GM23248 (cell line): ENCODE results near the gene MAML2. TPM values are rescaled to one million over a fixed set of nuclear protein-coding genes. Genes with fewer than 3 reads are reported as not detected.

Source experiments
- DNase-seq: peaks from one replicate; pipeline ENCODE4 v3.0.0-alpha.2; 2015
- H2AFZ ChIP-seq: fragments of 200-600 bp; sonication (generic); 2 replicates; pipeline ENCODE4 v1.6.1; 2016; ENCODE audit warnings: antibody characterized with exemption
- H3F3A ChIP-seq: fragments of 200-600 bp; sonication (generic); 2 replicates; pipeline ENCODE4 v1.6.1; 2016; ENCODE audit warnings: mild to moderate bottlenecking, antibody characterized with exemption, mixed run types; ENCODE audit not compliant: insufficient read depth
- H3K27ac ChIP-seq: fragments of 200-600 bp; sonication (generic); 2 replicates; pipeline ENCODE4 v1.5.1; 2016; ENCODE audit warnings: mild to moderate bottlenecking
- H3K27me3 ChIP-seq: fragments of 200-600 bp; sonication (generic); replicated peaks from 2 replicates; pipeline ENCODE4 v1.6.1; 2016; ENCODE audit warnings: mild to moderate bottlenecking; ENCODE audit not compliant: insufficient read depth
- H3K36me3 ChIP-seq: fragments of 200-600 bp; sonication (generic); 2 replicates; pipeline ENCODE4 v1.6.1; 2016; ENCODE audit warnings: low read depth, mild to moderate bottlenecking
- H3K4me1 ChIP-seq: fragments of 200-600 bp; sonication (generic); 2 replicates; pipeline ENCODE4 v1.6.1; 2016; ENCODE audit warnings: mild to moderate bottlenecking; ENCODE audit not compliant: insufficient read depth
- H3K4me2 ChIP-seq: fragments of 200-600 bp; sonication (generic); one replicate; pipeline ENCODE4 v1.6.1; 2016; ENCODE audit warnings: mild to moderate bottlenecking; ENCODE audit not compliant: unreplicated experiment
- H3K4me3 ChIP-seq: fragments of 200-600 bp; sonication (generic); 2 replicates; pipeline ENCODE4 v1.5.1; 2016; ENCODE audit warnings: mild to moderate bottlenecking
- H3K79me2 ChIP-seq: fragments of 200-600 bp; sonication (generic); 2 replicates; pipeline ENCODE4 v1.6.1; 2016; ENCODE audit warnings: mild to moderate bottlenecking; ENCODE audit not compliant: insufficient read depth
- H3K9ac ChIP-seq: fragments of 200-600 bp; sonication (generic); 2 replicates; pipeline ENCODE4 v1.6.1; 2016; ENCODE audit warnings: mild to moderate bottlenecking
- H3K9me2 ChIP-seq: fragments of 200-600 bp; sonication (generic); 2 replicates; pipeline ENCODE4 v1.6.1; 2016; ENCODE audit warnings: mixed run types, mild to moderate bottlenecking, moderate library complexity; ENCODE audit not compliant: insufficient read depth
- H3K9me3 ChIP-seq: fragments of 200-600 bp; sonication (generic); one replicate; pipeline ENCODE4 v1.6.1; 2017; ENCODE audit warnings: low read depth
- H4K20me1 ChIP-seq: fragments of 200-600 bp; sonication (generic); 2 replicates; pipeline ENCODE4 v1.6.0; 2016; ENCODE audit not compliant: insufficient read depth
- EZH2 ChIP-seq: fragments of 200-600 bp; sonication (generic); IDR thresholded peaks from 2 replicates; pipeline ENCODE4 v1.6.1; 2018; ENCODE audit warnings: antibody characterized with exemption, mild to moderate bottlenecking; ENCODE audit not compliant: insufficient read depth, poor library complexity, severe bottlenecking
- EZH2phosphoT487 ChIP-seq: fragments of 200-600 bp; sonication (generic); IDR thresholded peaks from 2 replicates; pipeline ENCODE4 v1.6.1; 2018; ENCODE audit warnings: antibody characterized with exemption, moderate library complexity, mild to moderate bottlenecking, low read depth; ENCODE audit not compliant: insufficient read depth
- WGBS, 2 experiments: methylation state at CpG; one replicate each; pipeline ENCODE4 v1.1.6; 2015 to 2017; ENCODE audit warnings: low lambda C conversion rate in 2 of 2, low coverage in 1 of 2; ENCODE audit errors: missing lambda C conversion rate in 2 of 2; 5-methylcytosine and 5-hydroxymethylcytosine counted together
- in situ Hi-C: fragments of 300-500 bp; cut with MboI; formaldehyde crosslinking; loops from 2 replicates; pipeline ENCODE4 v1.15.0; 2020
- polyA plus RNA-seq: library from polyadenylated mRNA; unstranded; fragments of >200 nt; fragmentation: Nextera tagmentation; extraction: Ambion mirVana; gene quantifications from 2 replicates; pipeline ENCODE4 v1.2.1, GENCODE V29; 2016
- total RNA-seq: library from RNA; depleted of rRNA; stranded (reverse); fragments of >200 nt; shearing (Covaris generic); gene quantifications from 2 replicates; pipeline ENCODE4 v1.2.3, GENCODE V29; 2014

MAML2 gene
- total and polyA plus RNA-seq, 2 experiments from 2014 or later: 7.4 to 23.7 TPM

GRCh38 chr11:96235751-96236150, 107.2 kb downstream of the MAML2 start:
- Histone ChIP-seq H3K27me3 (no peaks in the 10 kb centered on the region), H3K9me2 (no peaks in the 10 kb centered on the region), H3K4me2 (peak overlapping the region; percentile 11), H4K20me1 (no peaks in the 10 kb centered on the region), H3K9me3 (no peaks in the 10 kb centered on the region), H3K4me3 (no peak overlapping the region), H3K9ac (no peak overlapping the region), H3K79me2 (peaks cover 100% of the 10 kb centered on the region), H3K36me3 (no peaks in the 10 kb centered on the region), H3K4me1 (peaks cover 53% of the 10 kb centered on the region), H3K27ac (peak overlapping the region; percentile 29), H2AFZ (no peak overlapping the region), H3F3A (peaks cover 27% of the 10 kb centered on the region)
- peak; percentile 37 for DNase-seq
- TF ChIP-seq EZH2: no peak
- TF ChIP-seq EZH2phosphoT487: no peak
- in situ Hi-C loops: no loop called here
- 60 to 69% methylated on average over 4 of the region's 4 CpGs for whole genome bisulfite sequencing, 2 experiments

GRCh38 chr11:96234866-96235441, 108.0 kb downstream of the MAML2 start:
- peaks cover 57% of the 10 kb centered on the region for H3K4me1 ChIP-seq
- no peak overlapping the region for H3K9ac ChIP-seq
- TF ChIP-seq EZH2phosphoT487: no peak
- TF ChIP-seq EZH2: no peak
- H3K27me3 ChIP-seq: no peaks in the 10 kb centered on the region
- peak overlapping the region; percentile 29 for H3K27ac ChIP-seq
- H3K4me2 ChIP-seq: no peak overlapping the region
- DNase-seq: peak; percentile 37
- no peaks in the 10 kb centered on the region for H3K36me3 ChIP-seq
- H2AFZ ChIP-seq: no peak overlapping the region
- 12 to 21% methylated on average over 1 of the region's 1 CpG for WGBS, 2 experiments
- H3K79me2 ChIP-seq: peaks cover 100% of the 10 kb centered on the region
- no peaks in the 10 kb centered on the region for H3K9me3 ChIP-seq
- no peaks in the 10 kb centered on the region for H3K9me2 ChIP-seq
- in situ Hi-C loops: no loop called here
- H3F3A ChIP-seq: peaks cover 29% of the 10 kb centered on the region
- H4K20me1 ChIP-seq: no peaks in the 10 kb centered on the region
- H3K4me3 ChIP-seq: no peak overlapping the region

GRCh38 chr11:96232132-96232531, 110.9 kb downstream of the MAML2 start:
- Histone ChIP-seq H3K9ac (no peak overlapping the region), H3K9me3 (no peaks in the 10 kb centered on the region)
- TF ChIP-seq EZH2 (no peak), EZH2phosphoT487 (no peak)

GRCh38 chr11:96230686-96231085, 112.3 kb downstream of the MAML2 start:
- H3K79me2 ChIP-seq: peaks cover 100% of the 10 kb centered on the region
- H3K9me3 ChIP-seq: no peaks in the 10 kb centered on the region
- H2AFZ ChIP-seq: no peak overlapping the region
- peaks cover 60% of the 10 kb centered on the region for H3F3A ChIP-seq
- no peak overlapping the region for H3K9ac ChIP-seq
- no peak for TF ChIP-seq EZH2
- TF ChIP-seq EZH2phosphoT487: no peak
- peaks cover 62% of the 10 kb centered on the region for H3K4me1 ChIP-seq
- H3K27me3 ChIP-seq: no peaks in the 10 kb centered on the region
- H4K20me1 ChIP-seq: no peaks in the 10 kb centered on the region
- 91 to 92% methylated on average over 5 of the region's 5 CpGs for WGBS, 2 experiments
- in situ Hi-C loops: no loop called here
- no peak overlapping the region for H3K4me3 ChIP-seq
- no peaks in the 10 kb centered on the region for H3K36me3 ChIP-seq
- no peak overlapping the region for H3K27ac ChIP-seq
- H3K9me2 ChIP-seq: no peaks in the 10 kb centered on the region
- no peak for DNase-seq
- no peak overlapping the region for H3K4me2 ChIP-seq

More at GRCh38 chr11:96232132-96232531, 110.9 kb downstream of the MAML2 start:
- H3K9me2 ChIP-seq: no peaks in the 10 kb centered on the region
- peaks cover 59% of the 10 kb centered on the region for H3K4me1 ChIP-seq
- no peak for DNase-seq
- H3K79me2 ChIP-seq: peaks cover 100% of the 10 kb centered on the region
- H3K27ac ChIP-seq: no peak overlapping the region
- H3F3A ChIP-seq: peaks cover 47% of the 10 kb centered on the region
- no peak overlapping the region for H3K4me2 ChIP-seq
- 89 to 92% methylated on average over 6 of the region's 6 CpGs for WGBS, 2 experiments
- no peaks in the 10 kb centered on the region for H4K20me1 ChIP-seq
- no peak overlapping the region for H2AFZ ChIP-seq
- no peaks in the 10 kb centered on the region for H3K27me3 ChIP-seq
- no peaks in the 10 kb centered on the region for H3K36me3 ChIP-seq
- in situ Hi-C loops: no loop called here
- H3K4me3 ChIP-seq: no peak overlapping the region
